Right lobe of liver (tissue), 6 donors: ENCODE results near the gene TMC1. TPM values are rescaled to one million over a fixed set of nuclear protein-coding genes. Genes with fewer than 3 reads are reported as not detected.

Source experiments
- ATAC-seq, 4 donors: fragments of 200-7000 bp; cut with Tn5 transposase; one replicate each; pipeline ENCODE4 v1.9.1; 2020; ENCODE audit warnings: mild to moderate bottlenecking in 4 of 4, moderate library complexity in 4 of 4
- DNase-seq, 3 donors: peaks; one replicate each; pipeline ENCODE4 v3.0.0-alpha.2; 2020
- H3K27ac ChIP-seq, 3 donors: fragments of 200-600 bp; one replicate each; pipeline ENCODE4 v1.8.0; 2022
- H3K27me3 ChIP-seq, 2 donors: fragments of 200-600 bp; one replicate each; pipeline ENCODE4 v1.8.0; 2022
- H3K36me3 ChIP-seq, 4 donors: fragments of 200-600 bp; sonication (generic) in 1 of 4; one replicate each; pipeline versions ENCODE4 v1.5.1 to v1.8.0; 2017 to 2022; ENCODE audit warnings: control low read depth in 1 of 4
- H3K4me1 ChIP-seq, 4 donors: fragments of 200-600 bp; sonication (generic) in 1 of 4; one replicate each; pipeline versions ENCODE4 v1.5.1 to v1.8.0; 2017 to 2022; ENCODE audit warnings: control low read depth in 1 of 4
- H3K4me3 ChIP-seq, 3 donors: fragments of 200-600 bp; one replicate each; pipeline ENCODE4 v1.8.0; 2022
- H3K9me3 ChIP-seq, 4 donors: fragments of 200-600 bp; sonication (generic) in 1 of 4; one replicate each; pipeline versions ENCODE4 v1.5.1 to v1.8.0; 2017 to 2022; ENCODE audit warnings: control low read depth in 1 of 4
- CTCF ChIP-seq, 4 donors: fragments of 200-600 bp in 3 of 4; fragments of 450-650 bp in 1 of 4; IDR thresholded peaks; one replicate each; pipeline versions ENCODE4 v1.5.1 to v1.8.0; 2016 to 2022; ENCODE audit warnings: antibody characterized with exemption in 4 of 4, mild to moderate bottlenecking in 2 of 4
- POLR2A ChIP-seq: fragments of 450-650 bp; IDR thresholded peaks from one replicate; pipeline ENCODE4 v1.6.1; 2017; ENCODE audit warnings: antibody characterized with exemption, mild to moderate bottlenecking
- WGBS: methylation state at CpG from one replicate; pipeline ENCODE4 v1.1.6; 2018; ENCODE audit warnings: low coverage, low lambda C conversion rate; ENCODE audit not compliant: insufficient coverage; ENCODE audit errors: missing lambda C conversion rate; 5-methylcytosine and 5-hydroxymethylcytosine counted together
- intact Hi-C, 2 donors: fragments of 100-400 bp; cut with DNase I; formaldehyde crosslinking; loops; one replicate each; pipeline versions ENCODE4 v1.11.2 to v1.14.1; 2022
- total RNA-seq, 6 experiments: library from RNA; depleted of rRNA in 2 of 6; stranded (reverse); fragments of >200 nt in 2 of 6; fragmentation: NEBNext Ultra II Directional in 3 of 6; extraction: Animal tissue kit (Norgen Biotek cat#: 25700) in 3 of 6; gene quantifications; one replicate each; pipeline versions ENCODE4 v1.1.0 to v1.2.4, GENCODE V29; 2016 to 2023
- donor health status: DM: no; HTN: yes; CAD: no.
- donor health status: DM: no; HTN: no; CAD: no.
- donor health status: DM: no; HTN: no; CAD: no.
- donor health status: DM: no; HTN: yes; CAD: no.
- donor health status: DM: no; HTN: yes; CAD: no.

Gene TMC1
- total RNA-seq, 6 experiments from 2014 or later = 0.06 to 0.42 TPM; not detected in 4

GRCh38 chr9:72579880-72580550 is 58.6 kb downstream of the TMC1 start:
- no peak overlapping the region for H3K4me3 ChIP-seq
- TF ChIP-seq POLR2A (no peak), CTCF (IDR thresholded peaks at IDR 0.05) (no peak)
- 63% methylated on average over 3 of the region's 3 CpGs for WGBS
- ATAC-seq = peak in 1 of 4 donors; percentile 7
- peaks cover 0 to 19% (median 2%) of the 10 kb centered on the region in 4 donors for H3K4me1 ChIP-seq
- H3K27ac ChIP-seq = no peak overlapping the region
- no peaks in the 10 kb centered on the region for H3K27me3 ChIP-seq
- intact Hi-C loops = loop anchor here in 1 of 2 donors (10.0 kb wide), 1 partner anchor 205 kb away; no protein-coding TSS in a partner anchor
- no peak for DNase-seq
- no peaks in the 10 kb centered on the region for H3K36me3 ChIP-seq
- no peaks in the 10 kb centered on the region for H3K9me3 ChIP-seq

DNA sequence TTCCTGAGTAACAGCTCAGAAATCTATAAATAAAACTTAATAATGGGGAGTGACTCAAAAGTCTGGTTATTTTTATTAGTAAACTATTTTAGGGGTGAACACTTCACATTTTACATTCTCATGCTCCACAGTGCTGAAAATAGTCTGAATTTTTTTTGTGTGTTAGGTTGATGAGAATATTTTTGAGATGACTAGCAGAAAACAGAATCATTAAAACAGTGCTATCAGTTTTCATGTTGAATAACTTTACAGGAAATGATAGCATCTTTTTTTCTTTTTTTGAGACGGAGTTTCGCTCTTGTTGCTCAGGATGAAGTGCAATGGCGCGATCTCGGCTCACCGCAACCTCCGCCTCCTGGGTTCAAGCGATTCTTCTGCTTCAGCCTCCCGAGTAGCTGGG is 60.3 kb downstream of the TMC1 start:
- WGBS = 46% methylated on average over 8 of the region's 9 CpGs
- intact Hi-C loops = loop anchor here in 1 of 2 donors (10.0 kb wide), 1 partner anchor 207 kb away; no protein-coding TSS in a partner anchor
- no peak for TF ChIP-seq POLR2A
- TF ChIP-seq CTCF (IDR thresholded peaks at IDR 0.05) = no peak
- Histone ChIP-seq H3K9me3 (no peaks in the 10 kb centered on the region), H3K36me3 (no peaks in the 10 kb centered on the region), H3K27me3 (no peaks in the 10 kb centered on the region), H3K27ac (no peak overlapping the region), H3K4me3 (no peak overlapping the region), H3K4me1 (peaks cover 0 to 25% (median 2%) of the 10 kb centered on the region in 4 donors)
- DNase-seq = no peak
- ATAC-seq = no peak

GRCh38 chr9:72583370-72583769 is 62.0 kb downstream of the TMC1 start:
- Histone ChIP-seq H3K36me3 (no peaks in the 10 kb centered on the region), H3K4me1 (peaks cover 0 to 14% (median 0%) of the 10 kb centered on the region in 4 donors), H3K27me3 (no peaks in the 10 kb centered on the region), H3K4me3 (no peak overlapping the region), H3K27ac (no peak overlapping the region), H3K9me3 (no peaks in the 10 kb centered on the region)
- no peak for TF ChIP-seq POLR2A
- TF ChIP-seq CTCF (IDR thresholded peaks at IDR 0.05) = no peak
- DNase-seq (no peak), ATAC-seq (no peak)
- intact Hi-C loops = loop anchor here in 1 of 2 donors (10.0 kb wide), 1 partner anchor 209 kb away; no protein-coding TSS in a partner anchor

GRCh38 chr9:72586388-72587130 is 65.2 kb downstream of the TMC1 start:
- H3K27me3 ChIP-seq = no peaks in the 10 kb centered on the region
- no peaks in the 10 kb centered on the region for H3K9me3 ChIP-seq
- WGBS = 68% methylated on average over 5 of the region's 5 CpGs
- no peak overlapping the region for H3K4me3 ChIP-seq
- TF ChIP-seq POLR2A (no peak), CTCF (IDR thresholded peaks at IDR 0.05) (peak in 2 of 4 donors; percentile 12 to 27)
- H3K4me1 ChIP-seq = peaks cover 0 to 14% (median 0%) of the 10 kb centered on the region in 4 donors
- no peaks in the 10 kb centered on the region for H3K36me3 ChIP-seq
- intact Hi-C loops = loop anchor here in 1 of 2 donors (10.0 kb wide), 1 partner anchor 212 kb away; no protein-coding TSS in a partner anchor
- DNase-seq (peak in 1 of 3 donors; percentile 33), ATAC-seq (peak; percentile 56 to 91 (median 63))
- H3K27ac ChIP-seq = peak overlapping the region in 2 of 3 donors; percentile 9 to 17
